GM18519 (cell line): ENCODE data around the gene DHODH.
"Not testable (repeated sequence)": the region's sequence is repeated elsewhere in the genome, so short reads cannot be mapped to it uniquely, and the experiment has no call there.

ENCODE experiments used
- ATAC-seq: cut with Tn5 transposase; IDR thresholded peaks from one replicate; pipeline ENCODE4 v1.9.1; 2021; ENCODE audit warnings: mild to moderate bottlenecking, moderate library complexity; ENCODE audit not compliant: unreplicated experiment, low FRiP score

The DHODH gene

GRCh38 chr16:72050769-72051464, 42.4 kb downstream of the DHODH start:
- no peak for ATAC-seq

GRCh38 chr16:72051818-72052217, 43.3 kb downstream of the DHODH start:
- ATAC-seq: no peak

DNA sequence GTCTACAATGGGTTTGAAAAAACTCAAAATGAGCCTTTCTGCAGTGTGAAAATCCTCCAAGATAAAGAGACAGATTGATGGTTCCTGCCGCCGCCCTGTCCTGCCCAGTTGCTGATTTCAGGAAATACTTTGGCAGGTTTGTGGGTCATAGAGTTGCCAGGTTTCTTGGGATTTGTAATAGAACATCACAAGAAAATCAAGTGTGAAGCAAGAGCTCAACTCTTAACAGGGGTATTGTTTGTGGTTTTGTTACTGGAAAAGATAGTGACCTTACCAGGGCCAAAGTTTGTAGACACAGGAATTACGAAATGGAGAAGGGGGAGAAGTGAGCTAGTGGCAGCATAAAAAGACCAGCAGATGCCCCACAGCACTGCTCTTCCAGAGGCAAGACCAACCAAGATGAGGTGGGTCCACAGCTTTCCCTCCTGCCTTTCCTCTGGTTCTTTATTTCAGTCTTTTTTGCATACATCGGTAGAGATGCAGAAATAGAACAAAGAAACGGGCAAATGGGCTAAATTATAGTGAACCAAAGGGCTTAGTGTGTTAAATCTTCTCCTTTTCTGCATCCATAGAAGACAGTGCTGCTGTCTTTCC, 45.8 kb downstream of the DHODH start, which contains the start of gene HP:
HP (plus strand) TSS at position 252 of the 594 bp plus-strand sequence; CDS start at position 400, 148 bp downstream.
- ATAC-seq: not testable (repeated sequence)

GRCh38 chr16:72055911-72056310, 47.4 kb downstream of the DHODH start:
- no peak for ATAC-seq

DNA sequence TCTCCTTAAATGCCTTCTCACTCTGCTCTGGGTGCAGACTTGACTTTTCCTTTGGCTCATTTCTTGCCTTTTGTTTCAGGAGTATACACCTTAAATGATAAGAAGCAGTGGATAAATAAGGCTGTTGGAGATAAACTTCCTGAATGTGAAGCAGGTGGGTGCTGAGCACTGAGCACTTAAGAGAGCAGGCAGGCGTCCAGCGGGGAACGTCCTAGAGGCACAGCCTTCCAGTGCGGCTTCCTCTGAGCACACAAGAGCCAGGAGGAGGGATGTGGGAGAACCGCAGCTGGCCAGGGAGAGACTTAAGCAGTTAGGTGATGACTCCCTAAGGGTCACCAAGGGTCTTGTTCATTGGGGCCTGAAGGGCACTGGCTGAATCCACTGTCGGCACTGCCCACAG, 48.8 kb downstream of the DHODH start:
- not testable (repeated sequence) for ATAC-seq

DNA sequence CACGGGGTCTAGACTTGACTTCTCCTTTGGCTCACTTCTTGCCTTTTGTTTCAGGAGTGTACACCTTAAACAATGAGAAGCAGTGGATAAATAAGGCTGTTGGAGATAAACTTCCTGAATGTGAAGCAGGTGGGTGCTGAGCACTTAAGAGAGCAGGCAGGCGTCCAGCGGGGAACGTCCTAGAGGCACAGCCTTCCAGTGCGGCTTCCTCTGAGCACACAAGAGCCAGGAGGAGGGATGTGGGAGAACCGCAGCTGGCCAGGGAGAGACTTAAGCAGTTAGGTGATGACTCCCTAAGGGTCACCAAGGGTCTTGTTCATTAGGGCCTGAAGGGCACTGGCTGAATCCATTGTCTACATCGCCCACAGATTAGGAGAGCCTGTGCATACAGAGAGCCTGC, 50.5 kb downstream of the DHODH start:
- ATAC-seq: not testable (repeated sequence)

DNA sequence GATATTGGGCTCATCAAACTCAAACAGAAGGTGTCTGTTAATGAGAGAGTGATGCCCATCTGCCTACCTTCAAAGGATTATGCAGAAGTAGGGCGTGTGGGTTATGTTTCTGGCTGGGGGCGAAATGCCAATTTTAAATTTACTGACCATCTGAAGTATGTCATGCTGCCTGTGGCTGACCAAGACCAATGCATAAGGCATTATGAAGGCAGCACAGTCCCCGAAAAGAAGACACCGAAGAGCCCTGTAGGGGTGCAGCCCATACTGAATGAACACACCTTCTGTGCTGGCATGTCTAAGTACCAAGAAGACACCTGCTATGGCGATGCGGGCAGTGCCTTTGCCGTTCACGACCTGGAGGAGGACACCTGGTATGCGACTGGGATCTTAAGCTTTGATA, 51.9 kb downstream of the DHODH start:
- no peak for ATAC-seq

- ATAC-seq: no peak
These were observed 53.0 kb downstream of the DHODH start for GRCh38 chr16:72061564-72061963.

GRCh38 chr16:72064361-72064894, 55.9 kb downstream of the DHODH start:
- ATAC-seq: no peak

DNA sequence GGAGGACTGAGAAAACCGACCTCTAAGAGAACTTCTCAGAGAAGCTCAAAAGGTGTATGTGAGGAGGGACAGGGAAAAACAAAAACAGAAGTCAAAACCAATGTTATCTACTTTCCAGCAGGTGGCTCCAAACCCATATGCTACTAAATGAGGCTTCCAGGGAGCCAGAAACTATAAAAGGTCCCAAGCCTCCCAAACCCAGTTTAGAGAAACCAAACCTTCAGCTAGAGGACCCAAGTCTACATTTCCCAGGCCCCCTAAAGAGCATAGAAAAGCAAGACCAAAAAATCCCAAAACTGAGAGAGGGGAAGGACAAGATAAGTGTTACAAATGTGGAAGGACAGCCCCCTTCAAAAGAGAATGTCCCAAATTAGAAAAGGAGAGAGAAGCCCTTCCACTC, 58.2 kb downstream of the DHODH start:
- ATAC-seq: peak; percentile 37

- ATAC-seq: no peak
These were observed 60.4 kb downstream of the DHODH start for GRCh38 chr16:72068930-72069329.

- no peak for ATAC-seq
These were observed 64.2 kb downstream of the DHODH start for GRCh38 chr16:72072514-72073342.

GRCh38 chr16:72073560-72074230, 65.2 kb downstream of the DHODH start:
- ATAC-seq: no peak

- ATAC-seq: not testable (repeated sequence)
These were observed 66.5 kb downstream of the DHODH start for GRCh38 chr16:72075067-72075466.
